H4 (cell line): ENCODE results near the gene AUTS2. TPM values are rescaled to one million over a fixed set of nuclear protein-coding genes. Genes with fewer than 3 reads are reported as not detected.

Experiments
- DNase-seq: peaks from one replicate; pipeline ENCODE4 v3.0.0-alpha.2; 2015; ENCODE audit warnings: low spot score
- total RNA-seq: library from RNA; depleted of rRNA; stranded (reverse); fragments of >200 nt; shearing (Covaris generic); gene quantifications from 2 replicates; pipeline ENCODE4 v1.2.3, GENCODE V29; 2014

Gene AUTS2
- total RNA-seq, 1 experiment from 2014 or later: 4.1 TPM

GRCh38 chr7:69847921-69848612 is 249.8 kb downstream of the AUTS2 start:
- DNase-seq: no peak

DNA sequence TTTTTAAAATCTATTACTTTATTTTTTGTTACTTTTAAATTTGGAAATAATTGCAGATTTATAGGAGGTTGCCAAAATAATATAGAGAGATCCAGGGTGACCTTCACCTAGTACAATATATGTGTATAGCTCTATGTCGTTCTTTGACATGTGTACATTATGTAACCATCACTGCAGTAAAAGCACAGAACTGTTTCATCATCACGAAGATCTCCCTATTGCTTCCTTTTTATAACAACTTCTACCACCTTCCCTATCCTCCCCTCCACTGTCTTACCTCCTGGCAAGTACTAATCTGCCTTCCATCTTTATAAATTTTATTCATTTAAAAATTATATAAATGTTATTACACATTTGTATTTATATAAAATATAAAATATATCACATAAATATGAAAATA is 251.0 kb downstream of the AUTS2 start:
- no peak for DNase-seq

- DNase-seq: no peak
Observed at GRCh38 chr7:69857014-69857413, 258.7 kb downstream of the AUTS2 start.

- DNase-seq: no peak
Observed at GRCh38 chr7:69858471-69858870, 260.2 kb downstream of the AUTS2 start.

- DNase-seq: no peak
Observed at GRCh38 chr7:69859342-69859741, 261.1 kb downstream of the AUTS2 start.

DNA sequence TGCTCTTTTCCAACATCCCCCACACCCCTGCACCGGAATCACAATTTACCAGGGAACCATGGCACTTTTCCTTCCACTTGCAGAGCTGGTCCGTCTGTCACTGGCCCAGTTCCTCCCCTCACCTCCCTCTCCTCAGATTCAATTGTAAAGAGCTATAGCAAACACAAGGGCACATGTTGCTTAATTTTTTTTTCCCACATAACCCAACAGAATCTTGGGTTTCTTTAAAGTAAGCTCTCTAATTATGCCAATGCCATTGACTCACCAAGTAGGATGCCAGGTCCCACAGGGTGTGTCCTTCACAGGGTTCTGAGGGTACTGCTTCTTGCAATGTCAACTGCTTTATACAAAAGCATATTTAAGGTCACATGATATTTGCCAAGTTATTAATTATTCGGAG is 262.2 kb downstream of the AUTS2 start:
- DNase-seq: peak; percentile 55

GRCh38 chr7:69860941-69861622 is 262.8 kb downstream of the AUTS2 start:
- no peak for DNase-seq

DNA sequence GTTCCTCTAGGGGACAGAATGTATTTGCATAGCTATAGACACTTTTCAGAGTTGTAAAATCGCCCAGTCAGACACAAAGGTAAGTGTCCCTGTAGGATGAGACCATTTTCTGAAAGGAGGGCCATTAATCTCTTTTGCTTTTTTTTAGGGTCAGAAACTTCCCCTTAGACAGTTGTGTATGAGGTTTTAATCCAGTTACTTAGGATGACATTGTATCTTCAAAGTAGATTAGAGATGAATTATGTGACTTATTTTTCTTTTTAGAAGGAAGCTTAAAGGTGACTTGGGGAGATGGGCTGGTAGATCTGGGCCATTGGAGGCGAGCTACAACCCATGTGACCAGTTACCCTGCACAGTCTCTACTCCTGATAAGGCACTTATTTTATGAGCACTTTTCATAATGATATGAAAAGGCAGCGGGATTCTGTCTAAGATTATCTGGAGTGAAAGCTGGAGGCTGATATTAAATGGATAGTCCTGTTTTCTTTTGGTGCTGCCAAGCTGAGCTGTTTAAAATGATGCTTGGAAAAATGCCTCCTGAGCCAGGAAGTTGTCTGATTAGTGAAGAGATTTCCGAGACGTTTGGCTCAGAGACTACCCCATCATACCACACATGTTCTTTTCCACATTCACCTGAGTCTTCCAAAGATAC is 264.3 kb downstream of the AUTS2 start:
- DNase-seq: no peak

- no peak for DNase-seq
Observed at GRCh38 chr7:69864274-69864673, 266.0 kb downstream of the AUTS2 start.

GRCh38 chr7:69864822-69865221 is 266.5 kb downstream of the AUTS2 start:
- no peak for DNase-seq

DNA sequence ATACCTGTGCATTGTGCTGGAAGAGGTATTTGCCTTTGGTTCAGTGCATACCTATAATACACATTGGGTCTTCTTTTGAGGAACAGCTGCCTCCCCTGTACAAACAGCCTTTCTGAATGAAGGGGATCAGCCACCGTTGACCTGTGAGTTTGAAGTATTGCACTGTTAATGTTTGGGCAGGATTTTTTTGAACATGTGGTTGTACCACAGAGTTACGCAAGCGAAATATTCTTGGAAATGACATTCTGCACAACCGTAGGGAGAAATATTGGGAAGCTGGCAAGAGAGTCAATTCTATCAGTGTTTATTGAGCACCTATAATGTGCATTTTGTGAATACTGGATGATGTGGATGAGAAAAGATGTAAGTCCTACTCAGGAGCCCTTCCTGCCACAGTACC is 270.6 kb downstream of the AUTS2 start:
- DNase-seq: no peak

GRCh38 chr7:69871213-69871885 is 273.1 kb downstream of the AUTS2 start:
- DNase-seq: no peak

GRCh38 chr7:69871886-69872569 is 273.8 kb downstream of the AUTS2 start:
- no peak for DNase-seq

DNA sequence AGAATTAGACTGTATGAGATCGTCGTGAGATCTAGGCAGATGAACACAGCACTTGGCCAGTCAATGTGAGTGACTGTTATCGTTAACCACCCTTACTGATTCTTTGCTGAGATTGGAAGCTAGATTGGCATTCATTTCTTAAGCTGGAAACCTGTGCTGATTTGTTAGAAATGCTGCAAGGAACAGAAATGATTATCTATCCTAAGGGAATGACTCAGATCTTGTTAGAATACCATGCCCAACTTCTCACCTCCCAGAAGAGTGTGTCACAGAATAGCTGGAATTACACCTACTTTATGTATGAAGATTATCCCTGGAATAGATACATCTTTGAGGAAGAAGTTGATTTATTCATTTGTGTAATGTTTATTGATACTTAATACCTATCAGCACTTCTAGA is 275.2 kb downstream of the AUTS2 start:
- no peak for DNase-seq

GRCh38 chr7:69878015-69878414 is 279.7 kb downstream of the AUTS2 start:
- no peak for DNase-seq

- no peak for DNase-seq
Observed at GRCh38 chr7:69878591-69878990, 280.3 kb downstream of the AUTS2 start.

GRCh38 chr7:69879989-69880388 is 281.7 kb downstream of the AUTS2 start:
- DNase-seq: no peak

DNA sequence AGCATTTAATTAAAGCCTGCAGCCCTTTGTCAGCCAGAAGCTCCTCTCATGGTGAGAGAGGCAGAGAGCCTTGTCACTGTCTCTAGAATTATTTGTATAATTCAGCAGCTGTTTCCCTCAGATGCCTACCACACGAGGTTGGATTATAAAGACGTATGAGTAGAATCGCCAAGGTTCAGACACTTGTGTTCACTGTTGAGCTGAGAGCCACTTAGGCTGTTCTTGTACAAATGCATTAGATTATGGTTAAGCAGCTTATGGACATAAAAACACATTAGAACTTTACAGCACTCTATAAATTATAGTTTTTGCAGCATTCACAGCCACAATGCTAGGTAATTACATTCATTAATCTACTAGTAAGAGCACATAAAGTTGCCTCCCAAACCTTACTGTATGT is 282.6 kb downstream of the AUTS2 start:
- DNase-seq: no peak

DNA sequence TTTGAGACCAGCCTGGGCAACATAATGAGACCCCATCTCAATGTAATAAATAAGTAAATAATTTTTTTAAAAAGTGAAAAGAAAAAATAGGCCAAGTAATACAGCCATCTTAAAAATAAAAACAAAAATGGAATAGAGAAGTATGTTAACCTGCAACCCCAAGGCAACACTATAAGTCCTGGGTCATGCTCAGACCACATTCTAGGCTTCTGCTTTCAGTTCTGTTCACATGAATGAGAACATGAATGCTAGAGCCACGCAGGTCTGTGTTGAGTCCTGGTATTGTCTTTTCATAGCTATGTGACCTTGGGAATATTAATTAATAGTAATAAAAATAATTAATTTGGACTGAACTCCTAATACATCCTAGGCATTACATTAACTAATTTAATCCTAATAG is 284.0 kb downstream of the AUTS2 start:
- DNase-seq: no peak

- DNase-seq: no peak
Observed at GRCh38 chr7:69883399-69883891, 285.2 kb downstream of the AUTS2 start.

- DNase-seq: no peak
Observed at GRCh38 chr7:69885431-69885830, 287.2 kb downstream of the AUTS2 start.
